ENCODE measurements around the gene CA11.
"Not testable (repeated sequence)": the region's sequence is repeated elsewhere in the genome, so short reads cannot be mapped to it uniquely, and the experiment has no call there.

Gene CA11

GRCh38 chr19:48683349-48683748 is 37.4 kb upstream of the CA11 start:
- in situ Hi-C loops (cut with HindIII; ENCODE audit: low sequenced_read_pairs), result no loop called here
- H3K4me3 ChIP-seq (ENCODE audit: low read depth, low read length), result peak overlapping the region; percentile 12
- TF ChIP-seq CTCF (IDR thresholded peaks at IDR 0.05; ENCODE audit: low read depth, low read length, missing control alignments), result no peak
- DNase-seq (ENCODE audit: low read depth), result no peak

GRCh38 chr19:48681127-48681470 is 35.1 kb upstream of the CA11 start:
- no peak for TF ChIP-seq CTCF (IDR thresholded peaks at IDR 0.05; ENCODE audit: low read depth, low read length, missing control alignments)
- peak; percentile 55 for DNase-seq (ENCODE audit: low read depth)
- no peak overlapping the region for H3K4me3 ChIP-seq (ENCODE audit: low read depth, low read length)
- in situ Hi-C loops (cut with HindIII; ENCODE audit: low sequenced_read_pairs), result no loop called here

DNA sequence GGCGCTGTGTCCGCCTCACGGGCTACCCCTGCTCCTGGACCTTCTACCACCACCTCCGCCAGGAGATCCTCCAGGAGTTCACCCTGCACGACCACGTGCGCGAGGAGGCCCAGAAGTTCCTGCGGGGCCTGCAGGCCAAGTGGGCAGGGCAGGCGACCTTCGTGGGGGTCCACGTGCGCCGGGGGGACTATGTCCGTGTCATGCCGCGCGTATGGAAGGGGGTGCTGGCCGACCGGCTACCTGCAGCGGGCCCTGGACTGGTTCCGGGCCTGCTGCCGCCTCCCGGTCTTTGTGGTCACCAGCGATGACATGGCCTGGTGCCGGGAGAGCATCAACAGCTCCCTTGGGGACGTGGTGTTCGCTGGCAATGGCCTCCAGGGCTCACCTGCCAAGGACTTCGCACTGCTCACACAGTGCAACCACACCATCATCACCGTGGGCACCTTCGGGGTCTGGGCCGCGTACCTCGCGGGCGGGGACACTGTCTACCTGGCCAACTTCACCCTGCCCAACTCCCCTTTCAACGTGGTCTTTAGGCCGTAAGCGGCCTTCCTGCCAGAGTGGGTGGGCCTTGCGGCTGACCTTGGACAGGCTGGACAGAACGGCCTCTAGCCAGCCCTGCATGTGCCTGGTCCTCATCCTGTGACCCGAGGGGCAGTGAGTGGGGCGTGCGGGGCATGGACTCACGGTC is 34.6 kb upstream of the CA11 start:
- no peak overlapping the region for H3K4me3 ChIP-seq (ENCODE audit: low read depth, low read length)
- no peak for DNase-seq (ENCODE audit: low read depth)
- in situ Hi-C loops (cut with HindIII; ENCODE audit: low sequenced_read_pairs), result no loop called here
- no peak for TF ChIP-seq CTCF (IDR thresholded peaks at IDR 0.05; ENCODE audit: low read depth, low read length, missing control alignments)

- DNase-seq (ENCODE audit: low read depth); in situ Hi-C loops (cut with HindIII; ENCODE audit: low sequenced_read_pairs); H3K4me3 ChIP-seq (ENCODE audit: low read depth, low read length): not testable (repeated sequence)
Observed at GRCh38 chr19:48680006-48680405, 34.0 kb upstream of the CA11 start.

GRCh38 chr19:48678201-48678600 is 32.2 kb upstream of the CA11 start:
- no peak overlapping the region for H3K4me3 ChIP-seq (ENCODE audit: low read depth, low read length)
- no peak for DNase-seq (ENCODE audit: low read depth)
- TF ChIP-seq CTCF (IDR thresholded peaks at IDR 0.05; ENCODE audit: low read depth, low read length, missing control alignments), result no peak
- in situ Hi-C loops (cut with HindIII; ENCODE audit: low sequenced_read_pairs), result loop anchor here (10.0 kb wide), 1 partner anchor 117 kb away; no protein-coding TSS in a partner anchor

- DNase-seq (ENCODE audit: low read depth), result no peak
- no peak overlapping the region for H3K4me3 ChIP-seq (ENCODE audit: low read depth, low read length)
- in situ Hi-C loops (cut with HindIII; ENCODE audit: low sequenced_read_pairs), result loop anchor here (10.0 kb wide), 1 partner anchor 118 kb away; no protein-coding TSS in a partner anchor
- no peak for TF ChIP-seq CTCF (IDR thresholded peaks at IDR 0.05; ENCODE audit: low read depth, low read length, missing control alignments)
Observed at GRCh38 chr19:48676887-48677286, 30.9 kb upstream of the CA11 start.

GRCh38 chr19:48676487-48676886 is 30.5 kb upstream of the CA11 start:
- DNase-seq (ENCODE audit: low read depth), result no peak
- in situ Hi-C loops (cut with HindIII; ENCODE audit: low sequenced_read_pairs), result loop anchor here (10.0 kb wide), 1 partner anchor 118 kb away; no protein-coding TSS in a partner anchor
- H3K4me3 ChIP-seq (ENCODE audit: low read depth, low read length), result no peak overlapping the region
- no peak for TF ChIP-seq CTCF (IDR thresholded peaks at IDR 0.05; ENCODE audit: low read depth, low read length, missing control alignments)
